Activated gamma-delta T cell treated with Interleukin-2 at 50 U/mL for 16 hours (primary cell): ENCODE measurements around the gene CLASP2.
"Not testable (repeated sequence)": the region's sequence is repeated elsewhere in the genome, so short reads cannot be mapped to it uniquely, and the experiment has no call there.

Source experiments
- DNase-seq: peaks from one replicate; pipeline ENCODE4 v3.0.0-alpha.2; 2020

Gene CLASP2

GRCh38 chr3:33687406-33688010 lies 30.5 kb downstream of the CLASP2 start:
- no peak for DNase-seq

GRCh38 chr3:33682770-33683169 lies 35.3 kb downstream of the CLASP2 start:
- no peak for DNase-seq

- no peak for DNase-seq
These were observed 36.4 kb downstream of the CLASP2 start for GRCh38 chr3:33681667-33682066.

- no peak for DNase-seq
These were observed 40.0 kb downstream of the CLASP2 start for GRCh38 chr3:33678073-33678472.

GRCh38 chr3:33673436-33673835 lies 44.6 kb downstream of the CLASP2 start:
- DNase-seq: not testable (repeated sequence)

GRCh38 chr3:33668618-33669017 lies 49.4 kb downstream of the CLASP2 start:
- no peak for DNase-seq

GRCh38 chr3:33665294-33665693 lies 52.8 kb downstream of the CLASP2 start:
- no peak for DNase-seq

- no peak for DNase-seq
These were observed 53.9 kb downstream of the CLASP2 start for GRCh38 chr3:33664195-33664594.

GRCh38 chr3:33663042-33663441 lies 55.0 kb downstream of the CLASP2 start:
- DNase-seq: no peak

GRCh38 chr3:33659856-33660434 lies 58.1 kb downstream of the CLASP2 start:
- no peak for DNase-seq

GRCh38 chr3:33658991-33659848 lies 58.8 kb downstream of the CLASP2 start:
- DNase-seq: peak; percentile 29

GRCh38 chr3:33658621-33658990 lies 59.4 kb downstream of the CLASP2 start:
- DNase-seq: no peak

- no peak for DNase-seq
These were observed 60.0 kb downstream of the CLASP2 start for GRCh38 chr3:33658039-33658438.

- DNase-seq: no peak
These were observed 65.3 kb downstream of the CLASP2 start for GRCh38 chr3:33652736-33653135.

GRCh38 chr3:33651101-33651500 lies 67.0 kb downstream of the CLASP2 start:
- not testable (repeated sequence) for DNase-seq

- no peak for DNase-seq
These were observed 67.6 kb downstream of the CLASP2 start for GRCh38 chr3:33650495-33650894.

- no peak for DNase-seq
These were observed 69.3 kb downstream of the CLASP2 start for GRCh38 chr3:33648793-33649192.

GRCh38 chr3:33646406-33646805 lies 71.6 kb downstream of the CLASP2 start:
- DNase-seq: no peak

GRCh38 chr3:33645060-33645647 lies 72.9 kb downstream of the CLASP2 start:
- no peak for DNase-seq

- no peak for DNase-seq
These were observed 73.5 kb downstream of the CLASP2 start for GRCh38 chr3:33644582-33644981.

- DNase-seq: no peak
These were observed 75.2 kb downstream of the CLASP2 start for GRCh38 chr3:33642806-33643205.

GRCh38 chr3:33639889-33640288 lies 78.2 kb downstream of the CLASP2 start:
- DNase-seq: no peak

GRCh38 chr3:33637482-33637881 lies 80.6 kb downstream of the CLASP2 start:
- DNase-seq: no peak
